Neural progenitor cell (in vitro differentiated cells): ENCODE results near the gene ARHGAP42. TPM values are rescaled to one million over a fixed set of nuclear protein-coding genes. Genes with fewer than 3 reads are reported as not detected.

ENCODE experiments used
- DNase-seq: peaks from one replicate; pipeline ENCODE4 v3.0.0-alpha.2; 2016; ENCODE audit warnings: low spot score
- H2AFZ ChIP-seq: fragments of 200-600 bp; sonication (generic); replicated peaks from 2 replicates; pipeline ENCODE4 v1.6.1; 2016; ENCODE audit warnings: antibody characterized with exemption
- H3F3A ChIP-seq: fragments of 200-600 bp; sonication (generic); 2 replicates; pipeline ENCODE4 v1.6.1; 2016; ENCODE audit warnings: antibody characterized with exemption, low read depth
- H3K27ac ChIP-seq: fragments of 200-600 bp; sonication (generic); 2 replicates; pipeline ENCODE4 v1.5.1; 2016; ENCODE audit warnings: mild to moderate bottlenecking
- H3K27me3 ChIP-seq: fragments of 200-600 bp; sonication (generic); 2 replicates; pipeline ENCODE4 v1.6.1; 2016; ENCODE audit warnings: mild to moderate bottlenecking, moderate library complexity
- H3K36me3 ChIP-seq: fragments of 200-600 bp; sonication (generic); 2 replicates; pipeline ENCODE4 v1.5.1; 2016
- H3K4me1 ChIP-seq: fragments of 200-600 bp; sonication (generic); 2 replicates; pipeline ENCODE4 v1.6.1; 2016; ENCODE audit warnings: mixed run types
- H3K4me2 ChIP-seq: fragments of 200-600 bp; sonication (generic); 2 replicates; pipeline ENCODE4 v1.6.1; 2016
- H3K4me3 ChIP-seq: fragments of 200-600 bp; sonication (generic); 2 replicates; pipeline ENCODE4 v1.5.1; 2016
- H3K79me2 ChIP-seq: fragments of 200-600 bp; sonication (generic); 2 replicates; pipeline ENCODE4 v1.6.1; 2016; ENCODE audit warnings: low read depth
- H3K9ac ChIP-seq: fragments of 200-600 bp; sonication (generic); 2 replicates; pipeline ENCODE4 v1.6.1; 2016
- H3K9me3 ChIP-seq: fragments of 200-600 bp; sonication (generic); 2 replicates; pipeline ENCODE4 v1.5.1; 2016; ENCODE audit warnings: low read depth
- H4K20me1 ChIP-seq: fragments of 200-600 bp; sonication (generic); 2 replicates; pipeline ENCODE4 v1.6.1; 2016; ENCODE audit warnings: low read depth
- H3K27ac Mint-ChIP-seq: 3 replicates; pipeline ENCODE4 v1.8.0; 2021; ENCODE audit warnings: mixed read lengths
- H3K27me3 Mint-ChIP-seq: 2 replicates; pipeline ENCODE4 v1.8.0; 2022; ENCODE audit warnings: low read depth, mild to moderate bottlenecking, inconsistent platforms, moderate library complexity, mixed read lengths; ENCODE audit not compliant: insufficient read depth
- H3K36me3 Mint-ChIP-seq: 3 replicates; pipeline ENCODE4 v1.8.0; 2021; ENCODE audit warnings: mixed read lengths
- H3K4me1 Mint-ChIP-seq: 3 replicates; pipeline ENCODE4 v1.8.0; 2021; ENCODE audit warnings: mixed read lengths
- H3K4me3 Mint-ChIP-seq: 3 replicates; pipeline ENCODE4 v1.8.0; 2021; ENCODE audit warnings: mild to moderate bottlenecking, moderate library complexity, mixed read lengths
- H3K9me3 Mint-ChIP-seq: 3 replicates; pipeline ENCODE4 v1.8.0; 2020; ENCODE audit warnings: mixed read lengths
- EZH2 ChIP-seq: fragments of 200-600 bp; sonication (generic); IDR thresholded peaks from 2 replicates; pipeline ENCODE4 v1.6.1; 2017; ENCODE audit warnings: antibody characterized with exemption, mild to moderate bottlenecking, moderate library complexity
- EZH2phosphoT487 ChIP-seq: fragments of 200-600 bp; sonication (generic); IDR thresholded peaks from 2 replicates; pipeline ENCODE4 v1.6.1; 2017; ENCODE audit warnings: antibody characterized with exemption
- total RNA-seq: library from RNA; depleted of rRNA; stranded (reverse); fragments of >200 nt; gene quantifications from 2 replicates; pipeline ENCODE4 v1.2.3, GENCODE V29; 2015; ENCODE audit warnings: low replicate concordance
- TF ChIP-seq, protein P1 (sequence below): fragments of 200-600 bp; sonication (generic); IDR thresholded peaks from 2 replicates; pipeline ENCODE4 v1.5.1; 2017; ENCODE audit warnings: antibody characterized with exemption, mild to moderate bottlenecking

Gene ARHGAP42
- total RNA-seq, 1 donor from 2014 or later, result 31.0 TPM

DNA sequence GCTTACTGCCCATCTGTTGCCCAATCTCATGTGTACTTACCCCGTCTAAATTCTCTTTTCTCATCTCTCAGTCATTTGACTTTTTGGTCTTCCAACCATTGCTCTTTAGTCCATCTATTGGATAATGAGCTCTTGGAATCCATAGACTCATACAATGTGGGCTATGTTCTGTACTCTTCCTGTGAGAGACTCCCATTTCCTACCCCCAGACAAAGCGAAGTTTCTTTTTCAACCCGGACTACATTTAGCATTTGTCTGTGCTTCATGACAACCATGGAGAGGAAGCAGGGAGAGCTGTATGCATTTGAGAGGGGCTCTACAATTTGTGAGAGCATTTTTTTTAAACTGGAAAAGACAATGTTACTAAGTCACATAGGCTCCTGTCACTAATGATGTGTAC, 4.0 kb upstream of the ARHGAP42 start:
- DNase-seq, result no peak
- Histone ChIP-seq H3K9ac (no peak overlapping the region), H3K27ac (no peak overlapping the region), H3F3A (peaks cover 3% of the 10 kb centered on the region), H3K4me2 (no peak overlapping the region), H3K9me3 (no peaks in the 10 kb centered on the region), H3K27me3 (no peaks in the 10 kb centered on the region), H3K36me3 (no peaks in the 10 kb centered on the region), H2AFZ (no peak overlapping the region), H3K79me2 (peaks cover 3% of the 10 kb centered on the region), H3K4me3 (no peak overlapping the region), H3K4me1 (peaks cover 3% of the 10 kb centered on the region), H4K20me1 (no peaks in the 10 kb centered on the region)
- peaks cover 4% of the 10 kb centered on the region for H3K27me3 Mint-ChIP-seq
- TF ChIP-seq EZH2phosphoT487 (no peak), EZH2 (no peak)
- TF ChIP-seq, protein P1, sequence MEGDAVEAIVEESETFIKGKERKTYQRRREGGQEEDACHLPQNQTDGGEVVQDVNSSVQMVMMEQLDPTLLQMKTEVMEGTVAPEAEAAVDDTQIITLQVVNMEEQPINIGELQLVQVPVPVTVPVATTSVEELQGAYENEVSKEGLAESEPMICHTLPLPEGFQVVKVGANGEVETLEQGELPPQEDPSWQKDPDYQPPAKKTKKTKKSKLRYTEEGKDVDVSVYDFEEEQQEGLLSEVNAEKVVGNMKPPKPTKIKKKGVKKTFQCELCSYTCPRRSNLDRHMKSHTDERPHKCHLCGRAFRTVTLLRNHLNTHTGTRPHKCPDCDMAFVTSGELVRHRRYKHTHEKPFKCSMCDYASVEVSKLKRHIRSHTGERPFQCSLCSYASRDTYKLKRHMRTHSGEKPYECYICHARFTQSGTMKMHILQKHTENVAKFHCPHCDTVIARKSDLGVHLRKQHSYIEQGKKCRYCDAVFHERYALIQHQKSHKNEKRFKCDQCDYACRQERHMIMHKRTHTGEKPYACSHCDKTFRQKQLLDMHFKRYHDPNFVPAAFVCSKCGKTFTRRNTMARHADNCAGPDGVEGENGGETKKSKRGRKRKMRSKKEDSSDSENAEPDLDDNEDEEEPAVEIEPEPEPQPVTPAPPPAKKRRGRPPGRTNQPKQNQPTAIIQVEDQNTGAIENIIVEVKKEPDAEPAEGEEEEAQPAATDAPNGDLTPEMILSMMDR, result no peak
- no peaks in the 10 kb centered on the region for H3K36me3 Mint-ChIP-seq
- no peak overlapping the region for H3K27ac Mint-ChIP-seq
- peaks cover 16% of the 10 kb centered on the region for H3K4me1 Mint-ChIP-seq
- no peak overlapping the region for H3K4me3 Mint-ChIP-seq
- H3K9me3 Mint-ChIP-seq, result no peaks in the 10 kb centered on the region

DNA sequence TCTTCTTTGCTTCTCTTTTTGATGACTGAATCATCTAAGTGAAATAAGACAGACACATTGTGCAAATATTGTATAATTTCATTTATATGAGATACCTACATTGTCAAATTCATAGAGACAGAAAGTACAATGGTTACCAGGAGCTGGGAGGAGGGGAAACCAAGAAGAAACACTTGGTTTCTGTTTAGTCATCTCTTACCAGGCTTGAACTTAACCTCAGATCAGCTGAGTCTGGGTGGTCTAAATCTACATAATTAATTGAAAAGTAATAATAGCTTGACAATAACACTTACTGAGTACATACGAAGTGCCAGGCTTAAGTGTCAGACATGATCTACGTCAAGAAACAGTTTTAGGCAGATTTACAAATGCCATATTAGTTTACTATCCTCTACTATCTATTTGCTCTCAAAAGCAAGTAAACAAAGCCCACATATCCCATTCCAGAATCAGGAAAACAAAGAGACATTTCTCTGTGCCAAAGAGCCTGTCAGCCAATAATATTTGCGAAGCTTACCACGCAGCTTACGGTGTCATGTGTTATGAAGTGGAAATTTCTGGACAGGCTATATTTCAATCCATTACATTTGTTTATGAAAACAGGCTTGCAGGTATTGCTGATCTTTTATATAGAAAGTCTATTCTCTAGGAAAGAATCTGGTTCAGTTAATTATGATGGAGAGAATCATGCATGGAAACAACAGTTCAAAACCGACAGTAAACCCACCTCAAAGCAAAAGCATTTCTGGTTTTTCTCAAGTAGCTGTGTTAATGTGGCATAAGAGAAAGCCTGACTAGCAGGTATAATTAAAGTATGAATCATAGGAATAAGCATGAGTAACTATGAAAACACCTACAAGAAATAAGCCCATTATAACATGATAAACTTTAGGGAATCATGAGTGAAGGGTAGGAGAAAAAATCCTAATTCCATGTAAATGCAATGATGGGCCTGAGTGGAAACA, 2.7 kb upstream of the ARHGAP42 start:
- no peaks in the 10 kb centered on the region for H3K36me3 Mint-ChIP-seq
- Histone ChIP-seq H3K9ac (no peak overlapping the region), H3K4me1 (peaks cover 15% of the 10 kb centered on the region), H3K79me2 (peaks cover 16% of the 10 kb centered on the region), H3K27ac (no peak overlapping the region), H3K4me3 (no peak overlapping the region), H3K4me2 (no peak overlapping the region), H3F3A (peaks cover 7% of the 10 kb centered on the region), H2AFZ (no peak overlapping the region), H3K36me3 (no peaks in the 10 kb centered on the region), H3K27me3 (no peaks in the 10 kb centered on the region), H3K9me3 (no peaks in the 10 kb centered on the region), H4K20me1 (no peaks in the 10 kb centered on the region)
- no peak for DNase-seq
- H3K9me3 Mint-ChIP-seq, result no peaks in the 10 kb centered on the region
- peaks cover 4% of the 10 kb centered on the region for H3K27me3 Mint-ChIP-seq
- peaks cover 27% of the 10 kb centered on the region for H3K4me1 Mint-ChIP-seq
- no peak overlapping the region for H3K27ac Mint-ChIP-seq
- TF ChIP-seq EZH2, result no peak
- TF ChIP-seq, protein P1, result no peak
- no peak for TF ChIP-seq EZH2phosphoT487
- no peak overlapping the region for H3K4me3 Mint-ChIP-seq

DNA sequence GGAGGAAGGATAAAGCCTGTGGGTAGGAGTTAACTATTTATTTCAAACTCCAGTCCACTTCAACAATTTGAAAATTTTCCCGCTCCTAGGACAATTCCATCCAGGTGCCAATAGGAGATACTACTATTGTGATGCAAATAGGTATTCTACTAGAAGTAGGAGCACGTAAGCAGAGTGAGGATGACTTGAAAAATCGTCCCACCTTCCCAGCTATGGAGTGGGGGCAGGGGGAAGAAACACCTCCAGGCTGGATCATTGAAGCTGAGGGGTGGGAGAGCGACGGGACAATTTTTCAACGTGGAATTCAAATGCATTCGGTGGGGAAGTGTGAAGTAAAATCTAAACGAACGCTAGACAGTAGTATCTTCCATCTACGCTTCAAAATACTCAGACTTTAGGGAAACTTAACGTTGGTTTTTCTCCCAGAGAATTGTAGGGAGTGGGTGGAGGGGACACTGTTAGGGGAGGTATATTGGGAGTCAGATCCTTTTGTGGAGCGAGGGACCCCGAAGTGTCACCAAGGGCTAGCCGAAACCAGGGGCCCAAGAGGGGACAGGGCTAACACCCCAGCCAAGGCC, 523 bp upstream of the ARHGAP42 start:
- peaks cover 24% of the 10 kb centered on the region for H3K4me1 Mint-ChIP-seq
- H3K9me3 Mint-ChIP-seq, result no peaks in the 10 kb centered on the region
- H3K27me3 ChIP-seq, result no peaks in the 10 kb centered on the region
- H2AFZ ChIP-seq, result peak overlapping the region; percentile 99
- H3K79me2 ChIP-seq, result peaks cover 35% of the 10 kb centered on the region
- peak overlapping the region; percentile 92 for H3K4me3 Mint-ChIP-seq
- H3K27ac Mint-ChIP-seq, result no peak overlapping the region
- H3K27ac ChIP-seq, result no peak overlapping the region
- H3F3A ChIP-seq, result peaks cover 4% of the 10 kb centered on the region
- peak overlapping the region; percentile 95 for H3K4me3 ChIP-seq
- no peaks in the 10 kb centered on the region for H3K9me3 ChIP-seq
- peaks cover 4% of the 10 kb centered on the region for H3K27me3 Mint-ChIP-seq
- DNase-seq, result peak; percentile 15
- H3K4me1 ChIP-seq, result peaks cover 24% of the 10 kb centered on the region
- H4K20me1 ChIP-seq, result no peaks in the 10 kb centered on the region
- H3K36me3 Mint-ChIP-seq, result peaks cover 3% of the 10 kb centered on the region
- no peak overlapping the region for H3K9ac ChIP-seq
- H3K4me2 ChIP-seq, result peak overlapping the region; percentile 83
- H3K36me3 ChIP-seq, result no peaks in the 10 kb centered on the region
- TF ChIP-seq EZH2 (no peak), EZH2phosphoT487 (no peak)
- TF ChIP-seq, protein P1, result no peak
